Mesothelial cell of epicardium (in vitro differentiated cells): ENCODE measurements around the gene SPTBN1. TPM values are rescaled to one million over a fixed set of nuclear protein-coding genes. Genes with fewer than 3 reads are reported as not detected.

ENCODE experiments used
- DNase-seq, 2 experiments: peaks; one replicate each; pipeline ENCODE4 v3.0.0; 2021; ENCODE audit warnings: low spot score in 2 of 2; ENCODE audit not compliant: unreplicated experiment in 2 of 2
- H3K27ac Mint-ChIP-seq: 2 replicates; pipeline ENCODE4 v1.8.0; 2021; ENCODE audit warnings: mixed read lengths
- H3K27me3 Mint-ChIP-seq: 2 replicates; pipeline ENCODE4 v1.8.0; 2021; ENCODE audit warnings: low read depth, mixed read lengths
- H3K36me3 Mint-ChIP-seq: 2 replicates; pipeline ENCODE4 v1.8.0; 2021; ENCODE audit warnings: mixed read lengths
- H3K4me1 Mint-ChIP-seq: 2 replicates; pipeline ENCODE4 v1.8.0; 2021; ENCODE audit warnings: mixed read lengths
- H3K4me3 Mint-ChIP-seq: 2 replicates; pipeline ENCODE4 v1.8.0; 2021; ENCODE audit warnings: mild to moderate bottlenecking, moderate library complexity, mixed read lengths
- H3K9me3 Mint-ChIP-seq: 2 replicates; pipeline ENCODE4 v1.8.0; 2021; ENCODE audit warnings: mixed read lengths
- total RNA-seq: library from RNA; stranded (reverse); gene quantifications from 3 replicates; pipeline ENCODE4 v1.2.1, GENCODE V29; 2021
- TF ChIP-seq, protein P1 (sequence below): fragments of 200-600 bp; sonication (generic); IDR thresholded peaks from one replicate; pipeline ENCODE4 v1.5.0; 2021; ENCODE audit warnings: antibody characterized with exemption; ENCODE audit not compliant: unreplicated experiment

The SPTBN1 gene
- total RNA-seq, 1 donor from 2014 or later: 281 TPM

DNA sequence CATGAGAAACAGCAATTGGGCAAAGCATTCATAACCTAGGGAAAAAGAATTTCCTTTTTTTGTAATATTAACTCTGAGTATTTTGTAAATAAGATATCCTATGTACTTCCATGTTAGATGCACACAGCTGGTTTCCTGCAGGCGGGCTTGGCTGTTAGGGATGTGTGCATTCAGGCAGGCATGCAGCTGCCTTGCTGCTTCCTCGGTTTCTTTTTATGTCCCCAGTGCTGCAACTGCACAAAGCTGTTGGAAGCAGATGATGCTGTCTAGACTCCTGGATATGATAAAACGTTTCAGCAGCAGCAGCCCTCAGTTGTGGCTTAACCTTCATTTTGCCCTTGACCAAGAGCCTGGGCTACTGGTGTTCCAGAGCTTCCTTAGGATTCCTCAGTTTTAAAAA, 177.9 kb downstream of the SPTBN1 start:
- Mint-ChIP-seq H3K4me3 (no peak overlapping the region), H3K27me3 (no peaks in the 10 kb centered on the region), H3K27ac (peak overlapping the region; percentile 85), H3K36me3 (peaks cover 47% of the 10 kb centered on the region), H3K4me1 (peaks cover 51% of the 10 kb centered on the region), H3K9me3 (no peaks in the 10 kb centered on the region)
- DNase-seq: no peak
- TF ChIP-seq, protein P1, sequence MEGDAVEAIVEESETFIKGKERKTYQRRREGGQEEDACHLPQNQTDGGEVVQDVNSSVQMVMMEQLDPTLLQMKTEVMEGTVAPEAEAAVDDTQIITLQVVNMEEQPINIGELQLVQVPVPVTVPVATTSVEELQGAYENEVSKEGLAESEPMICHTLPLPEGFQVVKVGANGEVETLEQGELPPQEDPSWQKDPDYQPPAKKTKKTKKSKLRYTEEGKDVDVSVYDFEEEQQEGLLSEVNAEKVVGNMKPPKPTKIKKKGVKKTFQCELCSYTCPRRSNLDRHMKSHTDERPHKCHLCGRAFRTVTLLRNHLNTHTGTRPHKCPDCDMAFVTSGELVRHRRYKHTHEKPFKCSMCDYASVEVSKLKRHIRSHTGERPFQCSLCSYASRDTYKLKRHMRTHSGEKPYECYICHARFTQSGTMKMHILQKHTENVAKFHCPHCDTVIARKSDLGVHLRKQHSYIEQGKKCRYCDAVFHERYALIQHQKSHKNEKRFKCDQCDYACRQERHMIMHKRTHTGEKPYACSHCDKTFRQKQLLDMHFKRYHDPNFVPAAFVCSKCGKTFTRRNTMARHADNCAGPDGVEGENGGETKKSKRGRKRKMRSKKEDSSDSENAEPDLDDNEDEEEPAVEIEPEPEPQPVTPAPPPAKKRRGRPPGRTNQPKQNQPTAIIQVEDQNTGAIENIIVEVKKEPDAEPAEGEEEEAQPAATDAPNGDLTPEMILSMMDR: no peak

DNA sequence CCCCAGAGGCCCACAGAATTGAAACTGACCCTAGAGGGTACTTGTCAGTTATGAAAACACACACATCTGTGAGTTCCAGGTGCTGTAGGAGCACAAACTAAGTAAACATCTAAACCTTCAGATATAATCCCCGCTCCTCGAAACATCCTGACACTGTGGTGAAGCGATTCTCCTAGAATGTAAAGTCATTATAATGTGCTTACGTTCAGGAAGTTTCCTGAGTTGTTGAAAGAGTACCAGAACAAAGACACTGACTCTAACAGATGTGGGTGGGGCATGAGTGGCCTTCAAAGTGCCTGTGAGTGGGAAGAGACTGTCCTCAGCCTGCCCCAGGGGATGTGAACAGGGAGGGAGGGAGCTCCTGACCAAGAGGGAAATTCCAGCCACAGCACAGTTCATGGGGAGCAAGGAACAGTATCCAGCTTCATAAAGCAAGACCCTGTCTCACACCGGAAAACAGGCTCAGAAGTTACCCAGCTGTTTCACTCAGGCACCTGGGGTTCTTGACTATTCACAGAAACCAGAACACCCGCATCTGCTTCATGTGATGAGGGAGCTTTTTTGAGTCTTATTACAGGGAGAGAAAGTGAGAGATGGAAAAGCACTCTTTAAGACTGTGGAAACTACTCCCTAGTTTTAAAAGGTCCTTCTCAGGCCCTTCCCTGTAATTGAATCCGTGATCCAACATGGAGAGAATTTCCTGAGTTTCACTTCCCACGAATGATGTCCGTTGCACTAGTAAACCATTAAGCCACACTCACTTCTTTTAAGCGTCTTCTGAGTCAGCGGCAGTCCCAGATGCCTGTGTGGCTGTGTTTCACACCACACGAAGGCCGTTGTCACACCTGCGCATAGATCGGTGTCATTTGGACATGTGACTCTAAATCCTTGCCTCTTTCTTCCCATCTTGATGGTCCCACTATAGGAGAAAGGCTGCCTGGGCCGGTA, 178.7 kb downstream of the SPTBN1 start:
- H3K36me3 Mint-ChIP-seq: peaks cover 46% of the 10 kb centered on the region

DNA sequence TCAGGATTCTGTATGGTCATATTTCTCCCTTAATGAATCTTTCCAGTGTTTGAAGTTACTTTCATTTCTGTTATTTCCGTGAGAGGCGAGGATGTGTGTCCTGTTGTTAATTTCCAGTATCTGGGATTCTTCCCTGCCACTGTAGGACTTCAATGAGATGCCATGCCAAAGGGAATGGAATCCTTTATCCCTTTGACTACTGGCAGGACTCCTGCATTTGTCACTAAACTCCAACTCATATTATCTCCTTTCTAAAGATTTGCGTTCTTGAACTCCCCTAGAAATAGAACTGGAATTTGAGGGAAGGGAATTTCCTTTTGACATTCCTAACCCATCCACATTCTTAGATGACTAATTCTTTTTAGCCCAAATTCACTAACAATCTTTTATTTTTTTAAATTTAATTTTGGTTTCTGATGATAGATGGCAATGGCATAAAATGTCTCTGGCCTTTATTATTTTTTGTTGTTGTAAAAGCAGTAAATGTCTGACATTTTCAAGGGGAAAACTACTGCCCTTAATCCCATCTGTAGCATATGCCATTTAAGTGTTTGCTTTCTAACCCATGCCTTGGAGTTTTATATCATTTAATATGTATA, 179.5 kb downstream of the SPTBN1 start:
- Mint-ChIP-seq H3K4me3 (no peak overlapping the region), H3K36me3 (peaks cover 39% of the 10 kb centered on the region)
- no peak for DNase-seq

More for the DNA sequence above, 178.7 kb downstream of the SPTBN1 start:
- TF ChIP-seq, protein P1: no peak
- peaks cover 59% of the 10 kb centered on the region for H3K4me1 Mint-ChIP-seq
- H3K4me3 Mint-ChIP-seq: no peak overlapping the region
- no peaks in the 10 kb centered on the region for H3K9me3 Mint-ChIP-seq
- H3K27ac Mint-ChIP-seq: peak overlapping the region; percentile 85
- DNase-seq: no peak
- no peaks in the 10 kb centered on the region for H3K27me3 Mint-ChIP-seq

DNA sequence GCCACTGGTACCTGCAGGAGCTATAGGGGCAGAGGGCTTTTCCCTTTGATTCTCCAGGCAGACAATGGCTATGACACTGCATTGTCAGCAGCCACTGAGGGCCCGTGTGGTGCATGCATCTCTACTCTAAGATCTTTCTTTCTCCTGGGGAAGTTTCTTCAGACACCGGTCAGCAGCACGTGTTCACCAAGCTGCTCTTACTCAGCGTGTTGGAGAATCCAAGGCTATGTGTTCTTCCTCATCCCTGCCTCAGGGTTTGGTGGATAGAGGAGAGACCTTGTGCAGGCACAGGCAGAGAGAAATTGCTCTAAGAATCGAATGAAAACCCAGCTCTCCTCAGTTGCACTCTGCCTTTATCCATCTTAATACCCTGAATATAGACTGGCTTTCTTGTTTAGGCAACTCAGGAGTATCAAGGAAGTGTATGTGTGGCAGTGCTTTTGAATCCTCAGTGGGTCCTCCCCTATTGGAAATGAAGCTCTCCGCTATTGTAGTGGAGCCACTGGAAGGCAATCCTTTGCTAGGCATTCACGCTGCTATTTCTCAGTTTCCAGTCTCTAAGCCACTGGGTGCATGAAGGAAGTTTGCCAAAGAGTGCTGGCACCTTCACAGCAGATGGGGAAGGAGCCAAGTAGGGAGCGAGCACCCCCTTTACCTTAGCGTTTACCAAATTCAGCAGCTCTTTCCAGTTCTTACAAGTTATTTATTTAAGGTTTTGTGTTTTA, 180.4 kb downstream of the SPTBN1 start:
- no peak for DNase-seq
- Mint-ChIP-seq H3K4me3 (no peak overlapping the region), H3K36me3 (peaks cover 32% of the 10 kb centered on the region), H3K27me3 (no peaks in the 10 kb centered on the region), H3K27ac (no peak overlapping the region), H3K4me1 (peaks cover 71% of the 10 kb centered on the region), H3K9me3 (no peaks in the 10 kb centered on the region)
- TF ChIP-seq, protein P1: no peak

More for the DNA sequence above, 179.5 kb downstream of the SPTBN1 start:
- H3K4me1 Mint-ChIP-seq: peaks cover 65% of the 10 kb centered on the region
- H3K9me3 Mint-ChIP-seq: no peaks in the 10 kb centered on the region
- no peaks in the 10 kb centered on the region for H3K27me3 Mint-ChIP-seq
- TF ChIP-seq, protein P1: no peak
- peak overlapping the region; percentile 85 for H3K27ac Mint-ChIP-seq

DNA sequence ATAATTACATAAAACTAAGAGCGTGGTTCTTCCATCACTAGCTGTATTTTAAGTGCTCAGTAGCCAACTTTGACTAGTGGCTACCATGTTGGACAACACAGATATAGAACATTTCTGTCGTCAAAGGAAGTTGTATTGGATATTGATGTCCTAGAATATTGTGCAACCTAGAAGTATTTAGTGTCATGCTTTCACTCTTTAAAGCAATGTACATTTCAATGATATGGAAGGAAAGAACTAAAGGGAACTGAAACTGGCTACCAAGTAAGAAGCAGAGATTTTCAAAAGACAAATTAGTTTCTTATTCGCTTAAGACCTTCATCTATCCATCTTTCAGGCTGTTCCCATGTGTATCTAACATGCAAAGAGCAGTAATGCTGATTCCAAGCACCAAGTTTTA, 182.0 kb downstream of the SPTBN1 start:
- no peaks in the 10 kb centered on the region for H3K9me3 Mint-ChIP-seq
- H3K27ac Mint-ChIP-seq: peak overlapping the region; percentile 86
- peaks cover 82% of the 10 kb centered on the region for H3K4me1 Mint-ChIP-seq
- H3K36me3 Mint-ChIP-seq: peaks cover 26% of the 10 kb centered on the region
- no peaks in the 10 kb centered on the region for H3K27me3 Mint-ChIP-seq
- TF ChIP-seq, protein P1: no peak
- DNase-seq: no peak
- no peak overlapping the region for H3K4me3 Mint-ChIP-seq
